NB4 (cell line): ENCODE measurements around the gene OR4D1.

Source experiments
- DNase-seq: peaks from one replicate; pipeline ENCODE4 v3.0.0; 2010; ENCODE audit warnings: low read depth
- H3K4me3 ChIP-seq: one replicate; pipeline ENCODE4 v1.5.1; 2011; ENCODE audit warnings: mild to moderate bottlenecking, low read depth, low read length, moderate library complexity
- CTCF ChIP-seq: IDR thresholded peaks from one replicate; pipeline ENCODE4 v1.5.1; 2012; ENCODE audit warnings: low read depth, low read length
- MAX ChIP-seq: IDR thresholded peaks from 2 replicates; pipeline ENCODE4 v1.6.1; 2011; ENCODE audit warnings: low read depth, low read length
- MYC ChIP-seq: IDR thresholded peaks from 2 replicates; pipeline ENCODE4 v1.6.1; 2011; ENCODE audit warnings: low read depth, low read length
- POLR2A ChIP-seq: IDR thresholded peaks from 2 replicates; pipeline ENCODE4 v1.6.1; 2011; ENCODE audit warnings: mild to moderate bottlenecking; ENCODE audit not compliant: insufficient read length; ENCODE audit errors: extremely low read depth

Gene OR4D1

GRCh38 chr17:58189436-58190146 is 41.4 kb downstream of the OR4D1 start:
- DNase-seq: peak; percentile 64
- no peak for TF ChIP-seq POLR2A
- no peak for TF ChIP-seq CTCF
- H3K4me3 ChIP-seq: no peak overlapping the region

GRCh38 chr17:58191241-58191896 is 43.2 kb downstream of the OR4D1 start:
- DNase-seq: peak; percentile 28
- H3K4me3 ChIP-seq: no peak overlapping the region
- TF ChIP-seq MAX (no peak), CTCF (no peak)

GRCh38 chr17:58192612-58193011 is 44.4 kb downstream of the OR4D1 start, which contains the start of gene EPX:
TSS of gene EPX (plus strand) at chr17:58192726. CDS start at chr17:58192847, 121 bp downstream.
- no peak within 1 kb of the TSS for H3K4me3 ChIP-seq
- TF ChIP-seq MYC (no peak), CTCF (no peak), MAX (no peak), POLR2A (no peak)
- peak; percentile 14 for DNase-seq

- TF ChIP-seq MAX (no peak), POLR2A (no peak), MYC (no peak), CTCF (peak; percentile 23)
- DNase-seq: no peak
- H3K4me3 ChIP-seq: no peak overlapping the region
Observed at GRCh38 chr17:58193641-58194255, 45.6 kb downstream of the OR4D1 start.

GRCh38 chr17:58195518-58196123 is 47.4 kb downstream of the OR4D1 start:
- no peak for DNase-seq
- no peak overlapping the region for H3K4me3 ChIP-seq
- TF ChIP-seq CTCF: no peak
- TF ChIP-seq POLR2A: no peak
- TF ChIP-seq MAX: no peak
- no peak for TF ChIP-seq MYC
